GM12878 (cell line): ENCODE data around the gene TRERF1. TPM values are rescaled to one million over a fixed set of nuclear protein-coding genes. Genes with fewer than 3 reads are reported as not detected.

Source experiments
- ATAC-seq: fragments of 200-7000 bp; cut with Tn5 transposase; 3 replicates; pipeline ENCODE4 v1.9.1; 2020; ENCODE audit warnings: mild to moderate bottlenecking, moderate library complexity
- BruUV-seq: library from RNA; stranded (reverse); fragments of 400-500 nt; replicated peaks from 2 replicates; lab custom pipeline; 2021; lab: Mats Ljungman, UMichigan
- CTCF ChIA-PET: fragments of 300-600 bp; sonication (Branson Sonifier 250); formaldehyde crosslinking; extraction: SDS; loops from one replicate; lab custom pipeline; 2021; ENCODE audit warnings: inconsistent platforms; lab: Yijun Ruan, JAX
- POLR2A ChIA-PET: fragments of 350-600 bp; formaldehyde crosslinking; extraction: SDS; loops from one replicate; lab custom pipeline; 2021; ENCODE audit warnings: inconsistent platforms; lab: Charles Lee
- RAD21 ChIA-PET: fragments of 300-600 bp; sonication (Branson Sonifier 250); formaldehyde crosslinking; loops from one replicate; lab custom pipeline; 2023; ENCODE audit warnings: antibody characterized with exemption; ENCODE audit not compliant: unreplicated experiment; lab: Charles Lee
- SMC1A ChIA-PET: fragments of 300-600 bp; sonication (Branson Sonifier 250); formaldehyde crosslinking; loops from one replicate; lab custom pipeline; 2023; ENCODE audit not compliant: unreplicated experiment, uncharacterized antibody; lab: Charles Lee
- DNase-seq: peaks from one replicate; pipeline ENCODE4 v3.0.0-alpha.2; 2011; ENCODE audit warnings: low read depth, low spot score
- FAIRE-seq: peaks from 3 replicates; lab custom pipeline; 2011; peaks lifted over from hg19 to GRCh38; lab: Jason Lieb, UNC
- H2AFZ ChIP-seq: 2 replicates; pipeline ENCODE4 v1.6.0; 2011; ENCODE audit warnings: low read depth, low read length, control low read depth; ENCODE audit not compliant: control insufficient read depth
- H3K27ac ChIP-seq: 2 replicates; pipeline ENCODE4 v1.5.1; 2011; ENCODE audit warnings: control low read depth; ENCODE audit not compliant: control insufficient read depth, insufficient read depth
- H3K27me3 ChIP-seq, 2 experiments: replicated peaks in 1 of 2; 2 replicates each; pipeline versions ENCODE4 v1.6.0 to v1.6.1; 2011; ENCODE audit warnings: low read length in 1 of 2; ENCODE audit not compliant: control insufficient read depth in 2 of 2, insufficient read depth in 2 of 2
- H3K36me3 ChIP-seq, 2 experiments: 2 replicates each; pipeline ENCODE4 v1.5.1; 2011; ENCODE audit warnings: low read length in 1 of 2; ENCODE audit not compliant: control insufficient read depth in 2 of 2, insufficient read depth in 2 of 2
- H3K4me1 ChIP-seq: 2 replicates; pipeline ENCODE4 v1.6.1; 2011; ENCODE audit warnings: mild to moderate bottlenecking, low read length, moderate library complexity, mixed read lengths; ENCODE audit not compliant: control insufficient read depth, insufficient read depth
- H3K4me2 ChIP-seq: 2 replicates; pipeline ENCODE4 v1.6.0; 2011; ENCODE audit warnings: control low read depth; ENCODE audit not compliant: control insufficient read depth, insufficient read depth
- H3K4me3 ChIP-seq: fragments of 200-600 bp; sonication (generic); 2 replicates; pipeline ENCODE4 v1.5.1; 2016
- H3K79me2 ChIP-seq: 2 replicates; pipeline ENCODE4 v1.6.0; 2011; ENCODE audit warnings: low read length; ENCODE audit not compliant: control insufficient read depth, insufficient read depth
- H3K9ac ChIP-seq: 2 replicates; pipeline ENCODE4 v1.8.0; 2011; ENCODE audit warnings: low read length, control low read depth, mixed read lengths; ENCODE audit not compliant: control insufficient read depth, insufficient read depth
- H3K9me3 ChIP-seq: replicated peaks from 3 replicates; pipeline ENCODE4 v1.5.1; 2011; ENCODE audit warnings: mild to moderate bottlenecking, low read length; ENCODE audit not compliant: control insufficient read depth, insufficient read depth
- H4K20me1 ChIP-seq: 2 replicates; pipeline ENCODE4 v1.6.0; 2011; ENCODE audit not compliant: control insufficient read depth, insufficient read depth
- CEBPB ChIP-seq, 2 experiments: fragments of 150-350 bp in 1 of 2; IDR thresholded peaks; 2 replicates each; pipeline ENCODE4 v1.6.1; 2012 to 2014; ENCODE audit warnings: low read depth in 2 of 2, low read length in 2 of 2, borderline replicate concordance in 1 of 2, inconsistent platforms in 1 of 2
- EED ChIP-seq: sonication (generic); IDR thresholded peaks from 2 replicates; pipeline ENCODE4 v1.6.1; 2016; ENCODE audit warnings: antibody characterized with exemption, low read depth
- ETV6 ChIP-seq, 2 experiments: fragments of 450-650 bp in 1 of 2; IDR thresholded peaks in 1 of 2; conservative IDR thresholded peaks in 1 of 2; 2 replicates each; pipeline ENCODE4 v1.6.1; 2014; ENCODE audit warnings: antibody characterized with exemption in 1 of 2, borderline replicate concordance in 1 of 2, low read depth in 1 of 2, mild to moderate bottlenecking in 1 of 2, moderate library complexity in 1 of 2
- NBN ChIP-seq: fragments of 450-650 bp; IDR thresholded peaks from 2 replicates; pipeline ENCODE4 v1.6.1; 2016
- PBX3 ChIP-seq: IDR thresholded peaks from 2 replicates; pipeline ENCODE4 v1.6.1; 2011; ENCODE audit warnings: mild to moderate bottlenecking, low read depth, low read length, moderate library complexity; ENCODE audit not compliant: insufficient replicate concordance
- RUNX3 ChIP-seq: IDR thresholded peaks from 2 replicates; pipeline ENCODE4 v1.6.1; 2012; ENCODE audit warnings: low read length, inconsistent platforms
- SMARCA5 ChIP-seq: fragments of 450-650 bp; IDR thresholded peaks from 2 replicates; pipeline ENCODE4 v1.6.1; 2017; ENCODE audit warnings: mild to moderate bottlenecking
- SP1 ChIP-seq: IDR thresholded peaks from one replicate; pipeline ENCODE4 v1.6.1; 2011; ENCODE audit warnings: low read depth, low read length
- USF2 ChIP-seq: IDR thresholded peaks from 2 replicates; pipeline ENCODE4 v1.6.1; 2011; ENCODE audit warnings: low read depth, low read length, improper control_type of control experiment, borderline replicate concordance
- WRNIP1 ChIP-seq: IDR thresholded peaks from 2 replicates; pipeline ENCODE4 v1.6.1; 2011; ENCODE audit warnings: low read depth, low read length, improper control_type of control experiment, borderline replicate concordance
- ZNF207 ChIP-seq: fragments of 450-650 bp; IDR thresholded peaks from 2 replicates; pipeline ENCODE4 v1.6.1; 2014; ENCODE audit warnings: antibody characterized with exemption, mild to moderate bottlenecking, borderline replicate concordance
- ZSCAN29 ChIP-seq: fragments of 450-650 bp; IDR thresholded peaks from 2 replicates; pipeline ENCODE4 v1.6.1; 2017; ENCODE audit warnings: mild to moderate bottlenecking, moderate library complexity
- WGBS: methylation state at CpG from one replicate; pipeline ENCODE4 v1.1.6; 2016; ENCODE audit warnings: low lambda C conversion rate; ENCODE audit not compliant: insufficient replicate concordance, insufficient coverage; ENCODE audit errors: missing lambda C conversion rate; 5-methylcytosine and 5-hydroxymethylcytosine counted together
- in situ Hi-C: fragments of 300-500 bp; cut with MboI; formaldehyde crosslinking; loops from 9 replicates; pipeline ENCODE4 v1.14.3; 2018; ENCODE audit warnings: mixed read lengths
- intact Hi-C: fragments of 100-400 bp; cut with micrococcal nuclease; formaldehyde crosslinking; loops from one replicate; pipeline ENCODE4 v1.14.2; 2022; ENCODE audit not compliant: unreplicated experiment
- polyA plus RNA-seq, 11 experiments: library from polyadenylated mRNA; depleted of rRNA in 4 of 11; unstranded in 6 of 11; stranded (reverse) in 5 of 11; fragments of >200 nt; fragmentation: Nextera tagmentation in 4 of 11; fragmentation: Illumina TruSeq in 1 of 11; extraction: Ambion mirVana in 4 of 11; extraction: Trizol in 1 of 11; gene quantifications; 1 replicate in 1 of 11; 2 replicates in 10 of 11; pipeline versions ENCODE4 v1.2.1 to v1.2.3, GENCODE V29; 2011 to 2016; ENCODE audit warnings: inconsistent platforms in 2 of 11, missing spikeins in 2 of 11, low read depth in 1 of 11
- total RNA-seq, 4 experiments: library from RNA; depleted of rRNA in 3 of 4; stranded (reverse); fragments of >200 nt in 3 of 4; fragmentation: Illumina TruSeq in 1 of 4; extraction: Trizol in 1 of 4; gene quantifications; 2 replicates each; pipeline versions ENCODE4 v1.2.1 to v1.2.3, GENCODE V29; 2013 to 2021
- TF ChIP-seq, protein P1 (sequence below): fragments of 450-650 bp; IDR thresholded peaks from 2 replicates; pipeline ENCODE4 v1.6.1; 2017; ENCODE audit warnings: mild to moderate bottlenecking, low read depth, inconsistent platforms; ENCODE audit not compliant: poor library complexity, severe bottlenecking

Gene TRERF1
- total and polyA plus RNA-seq, 10 of the 15 experiments (the other 5 are each of a cell fraction or from before 2014, with no cell fraction given), result 2.2 to 19.4 (median 7.2) TPM

- no peak for TF ChIP-seq CEBPB (IDR thresholded peaks at IDR 0.05; ENCODE audit: borderline replicate concordance in 1 of 2, low read depth in 2 of 2, low read length in 2 of 2)
Observed at GRCh38 chr6:42404484-42404883, 47.2 kb downstream of the TRERF1 start (continued).

- CTCF ChIA-PET, result interaction anchor here (0.6 to 2.8 kb wide), 7 partner anchors 12 to 144 kb away, joined by 3 to 16 read pairs (median 5); no protein-coding TSS in a partner anchor
- H2AFZ ChIP-seq, result no peak overlapping the region
- FAIRE-seq, result no peak
- no peak overlapping the region for H3K4me2 ChIP-seq
- H3K36me3 ChIP-seq, result no peaks in the 10 kb centered on the region
- no peak for ATAC-seq
- SMC1A ChIA-PET, result interaction anchor here (1.1 to 3.3 kb wide), 8 partner anchors 11 to 144 kb away, joined by 3 to 24 read pairs (median 3); no protein-coding TSS in a partner anchor
- H3K27me3 ChIP-seq, result no peaks in the 10 kb centered on the region
- TF ChIP-seq PBX3 (no peak), USF2 (no peak), ZNF207 (no peak), SMARCA5 (no peak), SP1 (no peak), CEBPB (IDR thresholded peaks at IDR 0.05; ENCODE audit: borderline replicate concordance in 1 of 2, low read depth in 2 of 2, low read length in 2 of 2) (no peak), NBN (no peak), EED (no peak), WRNIP1 (no peak), ZSCAN29 (no peak), RUNX3 (no peak), ETV6 (conservative IDR thresholded peaks at IDR 0.05 in 1 of 2, IDR thresholded peaks at IDR 0.05 in 1 of 2; ENCODE audit: borderline replicate concordance in 1 of 2, low read depth in 1 of 2) (no peak)
- TF ChIP-seq, protein P1, sequence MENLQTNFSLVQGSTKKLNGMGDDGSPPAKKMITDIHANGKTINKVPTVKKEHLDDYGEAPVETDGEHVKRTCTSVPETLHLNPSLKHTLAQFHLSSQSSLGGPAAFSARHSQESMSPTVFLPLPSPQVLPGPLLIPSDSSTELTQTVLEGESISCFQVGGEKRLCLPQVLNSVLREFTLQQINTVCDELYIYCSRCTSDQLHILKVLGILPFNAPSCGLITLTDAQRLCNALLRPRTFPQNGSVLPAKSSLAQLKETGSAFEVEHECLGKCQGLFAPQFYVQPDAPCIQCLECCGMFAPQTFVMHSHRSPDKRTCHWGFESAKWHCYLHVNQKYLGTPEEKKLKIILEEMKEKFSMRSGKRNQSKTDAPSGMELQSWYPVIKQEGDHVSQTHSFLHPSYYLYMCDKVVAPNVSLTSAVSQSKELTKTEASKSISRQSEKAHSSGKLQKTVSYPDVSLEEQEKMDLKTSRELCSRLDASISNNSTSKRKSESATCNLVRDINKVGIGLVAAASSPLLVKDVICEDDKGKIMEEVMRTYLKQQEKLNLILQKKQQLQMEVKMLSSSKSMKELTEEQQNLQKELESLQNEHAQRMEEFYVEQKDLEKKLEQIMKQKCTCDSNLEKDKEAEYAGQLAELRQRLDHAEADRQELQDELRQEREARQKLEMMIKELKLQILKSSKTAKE, result no peak
- POLR2A ChIA-PET, result interaction anchor here (0.6 to 1.2 kb wide), 2 partner anchors 14 to 115 kb away, joined by 3 to 4 read pairs; no protein-coding TSS in a partner anchor
- H3K4me1 ChIP-seq, result peaks cover 18% of the 10 kb centered on the region
- in situ Hi-C loops (no loop called here), intact Hi-C loops (loop anchor here (5.0 kb wide), 2 partner anchors 103 to 143 kb away; no protein-coding TSS in a partner anchor)
- 97% methylated on average over 5 of the region's 5 CpGs for WGBS
- no peak overlapping the region for H3K27ac ChIP-seq
- H3K79me2 ChIP-seq, result peaks cover 4% of the 10 kb centered on the region
- peaks cover 6% of the 10 kb centered on the region for H4K20me1 ChIP-seq
- no peak overlapping the region for H3K4me3 ChIP-seq
- no peak for DNase-seq
- H3K9me3 ChIP-seq, result no peaks in the 10 kb centered on the region
- RAD21 ChIA-PET, result interaction anchor here (0.9 to 1.2 kb wide), 3 partner anchors 11 to 45 kb away, joined by 3 read pairs; no protein-coding TSS in a partner anchor
- no TSS peak for BruUV-seq
- H3K9ac ChIP-seq, result no peak overlapping the region
Observed at GRCh38 chr6:42403831-42404230, 47.9 kb downstream of the TRERF1 start.
